Testis (tissue), 3 donors: Measurements from ENCODE around the gene AFAP1L2. TPM values are rescaled to one million over a fixed set of nuclear protein-coding genes. Genes with fewer than 3 reads are reported as not detected.
"Not testable (repeated sequence)": the region's sequence is repeated elsewhere in the genome, so short reads cannot be mapped to it uniquely, and the experiment has no call there.

Experiments
- DNase-seq: peaks from one replicate; pipeline ENCODE4 v3.0.0-alpha.2; 2019
- H3K27ac ChIP-seq, 2 donors: fragments of 200-600 bp; sonication (generic); one replicate each; pipeline ENCODE4 v1.5.1; 2019
- H3K27me3 ChIP-seq: fragments of 200-600 bp; sonication (generic); one replicate; pipeline ENCODE4 v1.5.1; 2019
- H3K36me3 ChIP-seq: fragments of 200-600 bp; sonication (generic); one replicate; pipeline ENCODE4 v1.5.1; 2017; ENCODE audit warnings: low read depth; ENCODE audit errors: missing control alignments
- H3K4me1 ChIP-seq: fragments of 200-600 bp; sonication (generic); one replicate; pipeline ENCODE4 v1.5.1; 2019
- H3K4me3 ChIP-seq, 2 donors: fragments of 200-600 bp; sonication (generic); one replicate each; pipeline ENCODE4 v1.5.1; 2017 to 2019
- H3K9me3 ChIP-seq: fragments of 200-600 bp; sonication (generic); one replicate; pipeline ENCODE4 v1.5.1; 2017
- CTCF ChIP-seq, 3 experiments: fragments of 450-650 bp in 2 of 3; fragments of 200-600 bp in 1 of 3; sonication (generic) in 1 of 3; IDR thresholded peaks; one replicate each; pipeline ENCODE4 v1.5.1; 2016 to 2019; ENCODE audit warnings: antibody characterized with exemption in 3 of 3, mild to moderate bottlenecking in 2 of 3, moderate library complexity in 1 of 3
- POLR2A ChIP-seq: fragments of 450-650 bp; IDR thresholded peaks from one replicate; pipeline ENCODE4 v1.6.1; 2017; ENCODE audit warnings: antibody characterized with exemption, mild to moderate bottlenecking, moderate library complexity
- WGBS, 2 donors: methylation state at CpG; one replicate each; pipeline ENCODE4 v1.1.5; 2018; 5-methylcytosine and 5-hydroxymethylcytosine counted together
- intact Hi-C: fragments of 100-400 bp; cut with DNase I; formaldehyde crosslinking; loops from one replicate; pipeline ENCODE4 v1.15.1; 2023; ENCODE audit warnings: low total_unique reads
- polyA plus RNA-seq: library from polyadenylated mRNA; stranded (reverse); fragments of 350-450 nt; fragmentation: Illumina TruSeq; extraction: RNeasy Lipid Tissue Mini Kit (QIAGEN cat#74804); gene quantifications from one replicate; pipeline ENCODE4 v1.2.3, GENCODE V29; 2014; ENCODE audit warnings: low read depth, low replicate concordance; ENCODE audit not compliant: insufficient read depth
- total RNA-seq, 2 donors: library from RNA; depleted of rRNA; stranded (reverse); fragments of >200 nt; gene quantifications; one replicate each; pipeline ENCODE4 v1.2.3, GENCODE V29; 2016

AFAP1L2 gene
- total and polyA plus RNA-seq, 3 donors from 2014 or later: 4.0 to 7.4 (median 6.9) TPM

DNA sequence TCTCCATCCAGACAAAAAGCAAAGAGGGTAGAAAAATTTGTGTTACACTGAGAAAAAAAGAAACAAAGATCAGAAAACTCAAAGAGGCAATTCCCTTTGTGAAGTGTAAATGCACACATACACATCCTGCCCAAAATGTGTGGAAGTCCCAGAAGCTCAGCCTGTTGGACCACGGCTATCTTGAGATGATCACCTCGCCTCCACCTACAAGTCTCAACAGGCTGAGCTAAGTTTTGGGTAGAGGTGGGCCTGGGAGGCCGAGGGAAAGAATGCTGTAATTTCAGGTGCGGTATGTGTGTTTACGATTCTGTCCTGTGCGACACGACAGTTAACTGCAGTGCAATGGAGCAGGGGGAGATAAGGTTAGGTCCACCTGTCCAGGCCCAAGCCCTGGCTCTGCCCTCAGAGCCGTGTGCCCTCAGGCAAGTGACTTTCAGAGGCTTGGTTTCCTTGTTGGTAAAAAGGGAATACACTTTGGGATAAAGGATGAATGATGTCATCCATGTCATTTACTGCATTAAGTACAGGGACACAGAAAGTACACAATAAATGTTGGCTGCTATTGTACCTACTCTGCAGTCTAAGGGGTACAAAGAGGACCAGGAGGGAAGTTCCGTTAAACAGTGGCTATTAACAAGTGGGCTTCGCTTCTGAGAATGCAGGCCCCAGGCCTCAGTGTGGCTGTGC, 67.3 kb downstream of the AFAP1L2 start:
- no peaks in the 10 kb centered on the region for H3K36me3 ChIP-seq
- H3K27me3 ChIP-seq: no peaks in the 10 kb centered on the region
- no peaks in the 10 kb centered on the region for H3K9me3 ChIP-seq
- TF ChIP-seq CTCF (IDR thresholded peaks at IDR 0.05) (no peak), POLR2A (no peak)
- no peak overlapping the region for H3K27ac ChIP-seq
- no peak for DNase-seq
- 90 to 95% methylated on average over 10 of the region's 10 CpGs for WGBS, 2 donors
- intact Hi-C loops: no loop called here
- peaks cover 22% of the 10 kb centered on the region for H3K4me1 ChIP-seq
- H3K4me3 ChIP-seq: no peak overlapping the region

DNA sequence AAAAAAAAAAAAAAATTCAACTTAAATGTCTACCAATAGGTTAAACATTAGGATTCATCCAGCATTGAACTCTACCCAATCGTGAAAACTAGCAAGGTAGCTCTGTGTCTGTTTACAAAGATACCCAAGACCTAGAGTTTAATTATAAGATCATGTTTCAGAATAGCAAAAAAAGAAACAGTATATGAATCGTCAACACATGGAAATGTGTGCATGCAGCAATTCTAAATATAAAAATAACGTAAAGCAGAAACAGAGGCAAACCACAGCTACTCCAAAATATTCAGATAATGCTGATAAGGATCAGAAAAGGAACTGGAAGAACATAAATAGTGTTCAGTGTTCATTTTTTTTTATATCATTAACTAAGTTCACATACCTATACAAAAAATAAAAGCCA, 68.7 kb downstream of the AFAP1L2 start:
- Histone ChIP-seq H3K27ac (no peak overlapping the region), H3K4me1 (peaks cover 22% of the 10 kb centered on the region), H3K9me3 (no peaks in the 10 kb centered on the region), H3K4me3 (no peak overlapping the region), H3K36me3 (no peaks in the 10 kb centered on the region), H3K27me3 (no peaks in the 10 kb centered on the region)
- intact Hi-C loops: no loop called here
- 73 to 82% methylated on average over 3 of the region's 3 CpGs for WGBS, 2 donors
- no peak for DNase-seq
- TF ChIP-seq CTCF (IDR thresholded peaks at IDR 0.05): no peak
- TF ChIP-seq POLR2A: no peak

- TF ChIP-seq CTCF (IDR thresholded peaks at IDR 0.05) (no peak), POLR2A (no peak)
- DNase-seq: no peak
- no peaks in the 10 kb centered on the region for H3K36me3 ChIP-seq
- 33 to 56% methylated on average over 6 of the region's 6 CpGs for WGBS, 2 donors
- peaks cover 26% of the 10 kb centered on the region for H3K4me1 ChIP-seq
- H3K9me3 ChIP-seq: no peaks in the 10 kb centered on the region
- H3K4me3 ChIP-seq: no peak overlapping the region
- intact Hi-C loops: no loop called here
- H3K27me3 ChIP-seq: no peaks in the 10 kb centered on the region
- H3K27ac ChIP-seq: no peak overlapping the region
Measured at GRCh38 chr10:114334301-114334700, 70.0 kb downstream of the AFAP1L2 start.

DNA sequence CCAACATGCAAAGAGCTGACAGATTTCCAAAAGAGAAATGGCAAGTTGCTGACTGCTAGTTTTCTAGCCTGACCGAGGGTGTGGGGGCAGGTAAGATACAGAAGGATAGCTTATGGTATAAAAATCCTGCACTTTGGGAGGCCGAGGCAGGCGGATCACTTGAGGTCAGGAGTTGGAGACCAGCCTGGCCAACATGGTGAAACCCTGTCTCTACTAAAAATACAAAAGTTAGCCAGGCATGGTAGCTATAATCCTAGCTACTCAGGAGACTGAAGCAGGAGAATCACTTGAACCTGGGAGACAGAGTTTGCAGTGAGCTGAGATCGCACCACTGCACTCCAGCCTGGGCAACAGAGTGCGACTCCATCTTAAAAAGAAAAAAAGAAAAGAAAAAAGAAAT, 70.9 kb downstream of the AFAP1L2 start:
- H3K36me3 ChIP-seq, H3K9me3 ChIP-seq: not testable (repeated sequence)
- WGBS, 2 donors: 78 to 85% methylated on average over 5 of the region's 5 CpGs

GRCh38 chr10:114332301-114333192, 71.8 kb downstream of the AFAP1L2 start:
- H3K36me3 ChIP-seq: no peaks in the 10 kb centered on the region
- no peaks in the 10 kb centered on the region for H3K9me3 ChIP-seq
- peaks cover 31% of the 10 kb centered on the region for H3K4me1 ChIP-seq
- TF ChIP-seq CTCF (IDR thresholded peaks at IDR 0.05) (no peak), POLR2A (no peak)
- WGBS, 2 donors: 33 to 59% methylated on average over 10 to 14 of the region's 14 CpGs
- H3K27me3 ChIP-seq: no peaks in the 10 kb centered on the region
- no peak overlapping the region for H3K4me3 ChIP-seq
- DNase-seq: no peak
- intact Hi-C loops: no loop called here
- no peak overlapping the region for H3K27ac ChIP-seq

More for the DNA sequence above, 70.9 kb downstream of the AFAP1L2 start:
- H3K4me1 ChIP-seq: peaks cover 31% of the 10 kb centered on the region
- DNase-seq, H3K27me3 ChIP-seq, intact Hi-C loops, H3K4me3 ChIP-seq, H3K27ac ChIP-seq: not testable (repeated sequence)
